NT2/D1 (cell line): ENCODE data around the gene UNC5B.

Source experiments
- DNase-seq: peaks from one replicate; pipeline ENCODE4 v3.0.0-alpha.2; 2011; ENCODE audit warnings: low read depth, low spot score
- H3K27me3 ChIP-seq: 2 replicates; pipeline ENCODE4 v1.6.0; 2011; ENCODE audit warnings: mild to moderate bottlenecking; ENCODE audit not compliant: insufficient read length, insufficient read depth
- H3K36me3 ChIP-seq: 2 replicates; pipeline ENCODE4 v1.6.1; 2011; ENCODE audit warnings: mild to moderate bottlenecking, low read length, mixed read lengths; ENCODE audit not compliant: insufficient read depth, insufficient read length
- H3K4me1 ChIP-seq: 2 replicates; pipeline ENCODE4 v1.5.1; 2011; ENCODE audit not compliant: insufficient read depth, insufficient read length
- H3K4me3 ChIP-seq: 2 replicates; pipeline ENCODE4 v1.5.1; 2011; ENCODE audit warnings: low read depth; ENCODE audit not compliant: insufficient read length
- H3K9ac ChIP-seq: 2 replicates; pipeline ENCODE4 v1.6.0; 2011; ENCODE audit warnings: low read depth; ENCODE audit not compliant: insufficient read length
- H3K9me3 ChIP-seq: 2 replicates; pipeline ENCODE4 v1.5.1; 2011; ENCODE audit warnings: mild to moderate bottlenecking, low read length; ENCODE audit not compliant: insufficient read depth
- SUZ12 ChIP-seq: IDR thresholded peaks from 2 replicates; pipeline ENCODE4 v1.6.1; 2011; ENCODE audit not compliant: insufficient read length, insufficient read depth; ENCODE audit errors: extremely low read depth
- YY1 ChIP-seq: IDR thresholded peaks from 2 replicates; pipeline ENCODE4 v1.6.1; 2011; ENCODE audit not compliant: insufficient read length, insufficient read depth
- ZNF274 ChIP-seq: IDR thresholded peaks from 2 replicates; pipeline ENCODE4 v1.6.1; 2011; ENCODE audit warnings: mild to moderate bottlenecking, low read depth, low read length

The UNC5B gene

DNA sequence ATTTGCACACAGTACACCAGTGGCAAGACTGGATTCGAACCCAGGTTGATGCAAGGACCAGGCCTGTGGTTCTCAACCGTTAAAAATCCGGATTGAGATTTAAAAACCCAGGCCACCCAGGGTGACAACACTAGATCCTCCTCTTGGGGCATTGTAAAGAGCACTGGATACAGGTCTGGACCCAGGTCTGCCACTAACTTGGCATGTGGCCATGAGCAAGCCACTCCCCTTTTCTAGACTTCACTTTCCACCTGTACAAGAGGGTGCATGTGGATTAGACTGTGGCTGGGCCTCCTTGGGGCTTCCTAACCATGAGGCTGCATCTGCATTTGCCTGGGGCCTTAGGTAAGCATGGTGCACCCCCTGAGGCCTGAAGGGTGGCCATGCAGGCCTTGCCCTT, 85.0 kb downstream of the UNC5B start:
- DNase-seq, result no peak
- H3K36me3 ChIP-seq, result peaks cover 68% of the 10 kb centered on the region

DNA sequence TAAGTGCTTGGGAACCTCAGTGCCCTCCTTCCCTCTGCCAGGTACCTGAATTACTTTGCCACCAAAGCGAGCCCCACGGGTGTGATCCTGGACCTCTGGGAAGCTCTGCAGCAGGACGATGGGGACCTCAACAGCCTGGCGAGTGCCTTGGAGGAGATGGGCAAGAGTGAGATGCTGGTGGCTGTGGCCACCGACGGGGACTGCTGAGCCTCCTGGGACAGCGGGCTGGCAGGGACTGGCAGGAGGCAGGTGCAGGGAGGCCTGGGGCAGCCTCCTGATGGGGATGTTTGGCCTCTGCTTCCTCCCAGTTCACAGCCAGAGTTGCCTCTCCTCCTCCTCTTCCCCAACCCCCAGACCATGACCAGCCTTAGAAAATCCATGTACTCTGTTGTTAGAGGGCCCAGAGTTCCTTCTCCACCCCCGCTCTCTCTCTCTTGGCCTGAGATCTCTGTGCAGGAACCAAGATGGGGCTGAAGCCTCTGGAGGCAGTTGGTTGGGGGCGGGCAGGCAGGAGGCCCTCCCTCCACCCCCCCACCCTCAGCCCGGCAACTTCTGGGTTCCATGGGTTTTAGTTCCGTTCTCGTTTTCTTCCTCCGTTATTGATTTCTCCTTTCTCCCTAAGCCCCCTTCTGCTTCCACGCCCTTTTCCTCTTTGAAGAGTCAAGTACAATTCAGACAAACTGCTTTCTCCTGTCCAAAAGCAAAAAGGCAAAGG, 86.9 kb downstream of the UNC5B start:
- H3K9me3 ChIP-seq, result no peaks in the 10 kb centered on the region
- no peak overlapping the region for H3K4me3 ChIP-seq
- no peaks in the 10 kb centered on the region for H3K27me3 ChIP-seq
- no peak overlapping the region for H3K9ac ChIP-seq
- no peaks in the 10 kb centered on the region for H3K4me1 ChIP-seq
- no peak for TF ChIP-seq SUZ12
- no peak for TF ChIP-seq ZNF274
- TF ChIP-seq YY1, result no peak
- peaks cover 53% of the 10 kb centered on the region for H3K36me3 ChIP-seq
- DNase-seq, result no peak

More for the DNA sequence above, 85.0 kb downstream of the UNC5B start:
- no peak for TF ChIP-seq SUZ12
- no peak for TF ChIP-seq ZNF274
- TF ChIP-seq YY1, result no peak
- no peaks in the 10 kb centered on the region for H3K27me3 ChIP-seq
- no peak overlapping the region for H3K9ac ChIP-seq
- no peaks in the 10 kb centered on the region for H3K4me1 ChIP-seq
- H3K4me3 ChIP-seq, result no peak overlapping the region
- H3K9me3 ChIP-seq, result no peaks in the 10 kb centered on the region

- H3K9me3 ChIP-seq, result no peaks in the 10 kb centered on the region
- no peak overlapping the region for H3K9ac ChIP-seq
- no peaks in the 10 kb centered on the region for H3K4me1 ChIP-seq
- H3K27me3 ChIP-seq, result no peaks in the 10 kb centered on the region
- no peak for DNase-seq
- no peak overlapping the region for H3K4me3 ChIP-seq
- H3K36me3 ChIP-seq, result peaks cover 39% of the 10 kb centered on the region
- no peak for TF ChIP-seq SUZ12
- no peak for TF ChIP-seq ZNF274
- TF ChIP-seq YY1, result no peak
Observed at GRCh38 chr10:71300555-71301370, 88.4 kb downstream of the UNC5B start.

DNA sequence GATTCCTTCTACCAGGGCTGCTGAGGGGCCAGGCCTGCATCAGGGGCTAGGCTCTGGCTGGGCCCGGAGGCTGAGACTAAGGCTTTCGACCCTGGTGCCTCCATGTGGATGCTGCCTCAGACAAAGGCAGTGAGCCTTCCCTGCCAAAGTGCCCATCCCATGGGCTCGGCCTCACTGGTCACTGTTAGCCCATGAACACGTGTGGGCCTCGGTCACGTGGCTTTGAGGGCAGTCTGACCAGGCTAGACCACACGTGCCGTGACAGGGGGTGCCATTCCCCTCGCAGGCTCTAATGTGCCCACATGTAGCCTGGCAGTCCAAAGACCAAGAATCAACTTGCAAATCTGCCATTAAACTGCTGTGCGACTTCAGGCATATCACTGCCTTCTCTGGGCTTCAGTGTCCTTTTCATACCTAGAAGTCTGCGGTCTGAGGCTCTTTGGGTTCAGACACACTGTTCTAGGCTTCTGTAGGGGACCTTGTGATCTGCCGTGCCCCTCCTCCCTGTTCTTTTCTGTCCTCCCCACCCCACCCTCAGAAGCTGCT, 89.1 kb downstream of the UNC5B start:
- H3K9me3 ChIP-seq, result no peaks in the 10 kb centered on the region
- no peaks in the 10 kb centered on the region for H3K4me1 ChIP-seq
- TF ChIP-seq YY1, result no peak
- no peak for TF ChIP-seq ZNF274
- no peak for TF ChIP-seq SUZ12
- H3K9ac ChIP-seq, result no peak overlapping the region
- H3K27me3 ChIP-seq, result no peaks in the 10 kb centered on the region
- no peak for DNase-seq
- no peak overlapping the region for H3K4me3 ChIP-seq
- H3K36me3 ChIP-seq, result peaks cover 33% of the 10 kb centered on the region

DNA sequence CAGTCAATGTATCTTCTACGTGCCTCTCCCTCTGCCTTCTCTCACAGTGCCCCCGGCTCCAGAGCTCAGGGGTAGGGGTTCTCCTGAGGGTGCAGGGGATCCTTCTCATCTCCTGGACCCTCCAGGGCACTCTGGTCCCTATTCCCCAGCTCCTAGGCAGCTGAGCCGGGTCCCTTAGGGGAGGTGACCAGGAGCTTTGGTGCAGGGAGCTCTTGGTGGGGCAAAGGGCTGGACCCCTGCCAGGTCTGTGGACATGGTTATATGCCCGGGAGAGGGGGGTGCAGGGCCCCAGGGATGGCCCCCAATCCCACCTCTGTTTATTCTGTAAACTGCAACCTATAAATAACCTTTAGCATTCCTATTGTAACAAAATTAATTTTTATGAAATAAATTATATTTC, 90.1 kb downstream of the UNC5B start:
- H3K9ac ChIP-seq, result no peak overlapping the region
- H3K9me3 ChIP-seq, result no peaks in the 10 kb centered on the region
- no peak overlapping the region for H3K4me3 ChIP-seq
- H3K4me1 ChIP-seq, result no peaks in the 10 kb centered on the region
- peaks cover 25% of the 10 kb centered on the region for H3K36me3 ChIP-seq
- TF ChIP-seq ZNF274 (no peak), YY1 (no peak), SUZ12 (no peak)
- no peaks in the 10 kb centered on the region for H3K27me3 ChIP-seq
- DNase-seq, result no peak

GRCh38 chr10:71302874-71303568, 90.7 kb downstream of the UNC5B start:
- H3K9me3 ChIP-seq, result no peaks in the 10 kb centered on the region
- H3K36me3 ChIP-seq, result peaks cover 19% of the 10 kb centered on the region
- no peaks in the 10 kb centered on the region for H3K27me3 ChIP-seq
- no peak overlapping the region for H3K9ac ChIP-seq
- DNase-seq, result no peak
- H3K4me1 ChIP-seq, result no peaks in the 10 kb centered on the region
- H3K4me3 ChIP-seq, result no peak overlapping the region
- no peak for TF ChIP-seq YY1
- no peak for TF ChIP-seq SUZ12
- no peak for TF ChIP-seq ZNF274
